HG03457 (cell line): ENCODE measurements around the gene TKT.
A peak's percentile ranks its signal among the peaks of the same experiment; 100 is the strongest.

Experiments
- ATAC-seq: cut with Tn5 transposase; IDR thresholded peaks from one replicate; pipeline ENCODE4 v1.9.1; 2021; ENCODE audit warnings: moderate number of reproducible peaks; ENCODE audit not compliant: unreplicated experiment

TKT gene

GRCh38 chr3:53183514-53183913 lies 72.3 kb downstream of the TKT start:
- ATAC-seq = no peak

- no peak for ATAC-seq
Observed at GRCh38 chr3:53182764-53183355, 73.0 kb downstream of the TKT start.

- ATAC-seq = no peak
Observed at GRCh38 chr3:53181528-53181927, 74.3 kb downstream of the TKT start.

DNA sequence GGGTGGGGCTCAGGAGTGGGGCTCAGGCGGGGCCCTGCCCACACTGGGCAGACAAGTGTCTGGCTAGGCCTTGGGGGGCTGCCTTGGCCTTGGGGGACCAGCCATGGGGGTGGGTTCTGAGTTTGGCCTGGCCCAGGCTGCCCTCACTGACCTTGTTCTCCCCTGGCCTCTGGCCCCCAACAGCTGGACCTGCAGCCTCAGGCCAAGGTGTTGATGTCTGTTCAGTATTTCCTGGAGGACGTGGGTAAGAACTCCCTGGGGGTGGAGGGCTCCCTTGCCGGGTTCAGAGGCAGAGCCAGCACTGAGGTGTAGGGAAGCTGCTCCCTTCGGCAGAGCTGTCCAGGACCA lies 74.8 kb downstream of the TKT start:
- ATAC-seq = peak; percentile 10

- ATAC-seq = peak; percentile 82
Observed at GRCh38 chr3:53180305-53181023, 75.4 kb downstream of the TKT start.

GRCh38 chr3:53179580-53179979 lies 76.2 kb downstream of the TKT start:
- ATAC-seq = no peak

DNA sequence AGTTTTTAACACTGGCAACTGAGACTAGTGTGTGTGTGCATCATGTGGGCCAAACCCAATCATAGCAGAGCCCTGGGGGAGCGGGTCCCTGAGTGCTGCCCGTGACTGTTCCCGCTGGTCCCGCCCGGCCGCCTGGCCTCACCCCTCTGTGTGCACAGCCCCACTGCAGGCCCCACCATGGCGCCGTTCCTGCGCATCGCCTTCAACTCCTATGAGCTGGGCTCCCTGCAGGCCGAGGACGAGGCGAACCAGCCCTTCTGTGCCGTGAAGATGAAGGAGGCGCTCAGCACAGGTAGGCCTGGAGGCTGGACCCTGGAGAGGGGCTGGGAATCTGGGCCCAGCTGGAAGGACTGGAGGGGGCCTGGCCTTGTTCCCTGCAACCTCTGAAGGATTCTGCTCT lies 77.6 kb downstream of the TKT start:
- ATAC-seq = no peak

GRCh38 chr3:53175613-53176540 lies 79.9 kb downstream of the TKT start:
- no peak for ATAC-seq
